Right ventricle myocardium superior (tissue), 1 donor: Measurements from ENCODE around the gene NEK8. TPM values are rescaled to one million over a fixed set of nuclear protein-coding genes. Genes with fewer than 3 reads are reported as not detected.
"Not testable (repeated sequence)": the region's sequence is repeated elsewhere in the genome, so short reads cannot be mapped to it uniquely, and the experiment has no call there.

ENCODE experiments used
- ATAC-seq: fragments of 200-7000 bp; cut with Tn5 transposase; one replicate; pipeline ENCODE4 v1.9.1; 2020; ENCODE audit warnings: mild to moderate bottlenecking; ENCODE audit not compliant: poor library complexity
- DNase-seq: peaks from one replicate; pipeline ENCODE4 v3.0.0-alpha.2; 2020
- intact Hi-C: fragments of 100-400 bp; cut with DNase I; formaldehyde crosslinking; loops from one replicate; pipeline ENCODE4 v1.11.2; 2022
- total RNA-seq: library from RNA; stranded (reverse); fragmentation: NEBNext Ultra II Directional; extraction: Animal tissue kit (Norgen Biotek cat#: 25700); gene quantifications from one replicate; pipeline ENCODE4 v1.2.1, GENCODE V29; 2021
- donor health status: DM: no; HTN: yes; CAD: no; lungs with severe emphysema.

The NEK8 gene
- total RNA-seq, 1 donor from 2014 or later: 0.30 TPM

GRCh38 chr17:28723159-28723835 is 5.3 kb upstream of the NEK8 start:
- peak; percentile 3 for DNase-seq
- intact Hi-C loops: loop anchor here (10.0 kb wide), 1 partner anchor 382 kb away; no protein-coding TSS in a partner anchor
- no peak for ATAC-seq

DNA sequence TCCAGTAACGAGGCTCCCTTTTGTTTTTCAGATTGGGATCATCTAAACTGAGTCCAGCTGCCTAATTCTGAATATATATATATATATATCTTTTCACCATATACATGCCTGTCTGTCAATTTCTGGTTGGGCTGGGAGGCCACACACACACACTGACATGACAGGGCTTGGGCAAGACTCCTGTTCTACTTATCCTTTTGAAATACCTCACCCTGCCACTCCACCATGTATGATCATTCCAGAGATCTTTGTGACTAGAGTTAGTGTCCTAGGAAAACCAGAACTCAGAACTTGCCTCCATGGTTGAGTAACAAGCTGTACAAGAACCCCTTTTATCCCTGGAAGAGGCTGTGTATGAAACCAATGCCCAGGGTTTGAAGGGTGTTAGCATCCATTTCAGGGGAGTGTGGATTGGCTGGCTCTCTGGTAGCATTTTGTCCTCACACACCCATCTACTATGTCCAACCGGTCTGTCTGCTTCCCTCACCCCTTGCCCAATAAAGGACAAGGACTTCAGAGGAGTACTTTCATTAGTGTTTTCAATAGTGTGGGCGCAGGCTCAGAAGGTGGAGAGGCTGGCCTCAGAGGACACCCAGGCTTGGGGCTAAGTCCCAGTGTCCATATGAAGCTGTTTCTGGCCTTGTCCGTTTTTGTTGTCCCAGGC is 4.6 kb upstream of the NEK8 start:
- not testable (repeated sequence) for DNase-seq, ATAC-seq
- intact Hi-C loops: loop anchor here (10.0 kb wide), 1 partner anchor 381 kb away; no protein-coding TSS in a partner anchor

DNA sequence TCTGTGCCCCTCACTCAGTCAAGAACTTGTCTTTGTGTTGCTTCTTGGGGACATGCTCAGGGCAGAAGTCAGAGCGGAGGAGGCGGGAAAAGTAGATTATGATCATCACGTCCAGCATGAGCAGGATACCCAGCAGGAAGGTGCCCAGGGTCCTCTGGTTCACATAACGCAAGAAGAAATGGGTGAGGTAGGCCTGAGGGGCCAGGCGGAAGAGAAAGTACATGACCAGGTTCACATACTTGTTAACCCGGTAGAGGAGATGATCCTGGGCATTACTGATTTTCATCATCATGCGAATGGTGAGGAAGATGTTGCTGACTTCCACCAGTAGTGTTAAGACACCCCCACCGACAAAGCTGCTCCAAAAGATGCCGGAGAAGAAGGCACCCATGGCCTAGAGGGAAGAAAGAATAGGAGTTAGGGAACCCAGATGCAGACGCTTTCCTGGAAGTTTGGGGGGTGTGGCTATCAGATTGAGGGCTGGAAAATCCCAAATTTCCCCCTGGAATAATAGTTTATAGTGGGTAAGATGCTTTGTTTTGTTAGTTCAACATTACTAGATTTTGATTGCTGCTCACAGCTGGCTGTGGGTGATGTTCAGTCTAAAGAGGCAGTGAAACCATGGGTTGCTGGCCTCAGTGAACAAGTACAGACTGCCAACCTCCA is 4.0 kb upstream of the NEK8 start:
- no peak for ATAC-seq
- DNase-seq: peak; percentile 11
- intact Hi-C loops: loop anchor here (5.0 to 10.0 kb wide), 2 partner anchors 228 to 380 kb away; partner anchors contain the start of gene PHF12

DNA sequence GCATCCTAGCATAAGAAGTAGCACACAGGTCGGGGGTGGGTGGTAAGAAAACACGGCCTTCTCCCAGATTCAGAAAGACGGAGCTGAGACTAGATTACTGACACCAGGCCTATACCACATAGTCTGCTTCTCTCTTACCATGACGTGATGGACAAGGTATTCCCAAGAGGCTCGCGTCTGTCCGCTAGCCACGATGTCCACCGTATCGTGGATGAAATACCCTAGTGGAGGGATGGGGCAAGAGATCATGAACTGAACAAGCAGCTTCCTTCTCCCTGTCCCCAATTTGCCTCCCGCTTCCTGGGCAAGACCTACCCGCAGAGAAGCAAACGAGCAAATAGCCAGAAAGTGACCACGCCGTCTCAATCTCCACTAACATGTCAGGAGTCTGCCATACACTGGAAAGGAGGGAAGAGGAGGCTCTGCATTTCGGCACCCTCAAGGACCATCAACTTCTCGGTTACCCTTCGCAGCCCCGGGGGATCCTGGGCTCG is 3.4 kb upstream of the NEK8 start:
- intact Hi-C loops: loop anchor here (5.0 to 10.0 kb wide), 2 partner anchors 227 to 380 kb away; partner anchors contain the start of gene PHF12
- ATAC-seq (no peak), DNase-seq (peak; percentile 13)

GRCh38 chr17:28725660-28726225 is 2.8 kb upstream of the NEK8 start:
- no peak for ATAC-seq
- DNase-seq: peak; percentile 80
- intact Hi-C loops: loop anchor here (5.0 to 10.0 kb wide), 2 partner anchors 227 to 379 kb away; partner anchors contain the start of gene PHF12

GRCh38 chr17:28726226-28726626 is 2.4 kb upstream of the NEK8 start, which contains the start of gene TLCD1:
Gene TLCD1, minus strand, starts transcription at chr17:28726233. Its CDS starts 136 bp downstream, at chr17:28726097.
- DNase-seq: peak; percentile 84
- peak; percentile 54 for ATAC-seq
- intact Hi-C loops: loop anchor here (5.0 to 10.0 kb wide), 2 partner anchors 226 to 379 kb away; partner anchors contain the start of gene PHF12

DNA sequence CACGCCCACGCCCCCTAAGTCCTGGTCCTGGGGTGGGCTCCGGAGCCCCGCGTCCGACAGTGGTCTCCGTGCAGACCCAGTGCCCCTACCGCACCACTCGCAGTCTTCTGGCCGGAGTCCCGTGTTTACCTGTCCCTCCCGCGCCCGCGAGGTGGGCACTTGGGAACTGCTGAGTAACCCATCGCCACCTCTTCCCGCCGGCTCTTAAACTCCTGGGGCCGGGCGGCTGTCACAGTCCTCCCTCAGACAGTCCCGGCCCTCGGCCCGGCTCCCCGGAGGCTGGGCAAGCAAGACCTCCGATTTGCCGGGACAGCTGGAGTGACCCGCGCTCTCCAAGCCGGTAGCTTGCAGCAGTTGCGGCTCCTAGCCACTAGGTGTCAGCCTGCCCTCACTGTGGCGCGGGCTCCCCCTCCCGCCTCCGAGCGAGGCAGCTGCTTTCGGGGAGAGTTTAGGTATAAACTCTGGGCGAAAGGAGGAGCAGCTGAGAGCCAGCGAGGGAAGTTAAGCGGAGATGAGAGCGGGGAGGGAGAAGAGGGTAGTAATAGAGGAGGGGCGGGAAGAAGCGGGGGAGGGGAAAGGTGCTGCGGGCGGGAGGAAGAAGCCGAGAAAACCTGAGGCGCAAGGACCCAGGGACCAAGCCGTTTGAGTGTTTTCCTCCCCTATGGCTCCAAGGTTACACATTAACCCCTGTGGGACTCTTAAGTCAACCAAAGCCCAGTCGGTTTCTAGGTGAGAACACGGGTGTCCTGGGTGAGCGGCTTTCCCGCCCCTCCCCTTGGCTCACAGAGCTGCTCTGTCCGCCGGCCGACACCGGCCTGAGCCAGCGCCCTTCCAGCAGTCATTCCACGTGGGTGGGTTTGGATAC is 1.7 kb upstream of the NEK8 start:
- ATAC-seq (peak; percentile 76), DNase-seq (peak; percentile 95)
- intact Hi-C loops: loop anchor here (5.0 to 10.0 kb wide), 2 partner anchors 225 to 378 kb away; partner anchors contain the start of gene PHF12

DNA sequence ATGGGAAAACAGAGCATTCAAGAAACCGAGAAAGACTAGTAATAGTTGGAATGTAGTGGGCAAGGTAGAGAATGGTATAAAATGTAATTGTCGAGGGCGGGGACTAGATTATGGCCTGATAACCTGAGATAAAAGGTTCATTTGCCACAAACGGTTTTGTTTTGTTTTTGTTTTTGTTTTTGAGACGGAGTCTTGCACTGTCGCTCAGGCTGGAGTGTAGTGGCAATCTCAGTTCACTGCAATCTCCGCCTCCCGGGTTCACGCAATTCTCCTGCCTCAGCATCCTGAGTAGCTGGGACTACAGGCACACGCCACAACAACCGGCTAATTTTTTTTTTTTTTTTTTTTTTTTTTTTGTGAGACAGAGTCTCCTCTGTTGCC is 1.4 kb downstream of the NEK8 start:
- ATAC-seq: no peak
- no peak for DNase-seq
- intact Hi-C loops: loop anchor here (5.0 to 10.0 kb wide), 2 partner anchors 222 to 375 kb away; partner anchors contain the start of gene PHF12

DNA sequence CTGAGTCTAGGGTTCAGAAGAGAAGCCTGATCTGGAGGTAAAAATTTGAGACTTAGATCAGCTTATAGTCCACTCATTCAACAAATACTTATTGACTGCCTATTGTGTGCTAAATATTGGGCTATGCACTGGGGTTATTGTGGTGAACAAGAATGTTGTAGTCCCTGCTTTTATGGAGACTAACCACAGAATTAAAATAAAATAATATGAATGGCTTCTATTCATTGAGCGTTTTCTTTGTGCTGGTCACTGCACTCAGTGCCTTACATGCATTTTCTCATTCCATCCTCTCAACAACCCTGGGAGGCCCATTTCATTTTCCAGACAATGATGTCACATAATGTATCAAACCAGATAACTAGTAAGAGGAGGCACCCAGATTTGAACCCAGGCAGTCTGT is 4.8 kb downstream of the NEK8 start:
- no peak for DNase-seq
- no peak for ATAC-seq
- intact Hi-C loops: no loop called here

GRCh38 chr17:28734712-28735241 is 6.2 kb downstream of the NEK8 start:
- DNase-seq (peak; percentile 22), ATAC-seq (no peak)
- intact Hi-C loops: no loop called here

DNA sequence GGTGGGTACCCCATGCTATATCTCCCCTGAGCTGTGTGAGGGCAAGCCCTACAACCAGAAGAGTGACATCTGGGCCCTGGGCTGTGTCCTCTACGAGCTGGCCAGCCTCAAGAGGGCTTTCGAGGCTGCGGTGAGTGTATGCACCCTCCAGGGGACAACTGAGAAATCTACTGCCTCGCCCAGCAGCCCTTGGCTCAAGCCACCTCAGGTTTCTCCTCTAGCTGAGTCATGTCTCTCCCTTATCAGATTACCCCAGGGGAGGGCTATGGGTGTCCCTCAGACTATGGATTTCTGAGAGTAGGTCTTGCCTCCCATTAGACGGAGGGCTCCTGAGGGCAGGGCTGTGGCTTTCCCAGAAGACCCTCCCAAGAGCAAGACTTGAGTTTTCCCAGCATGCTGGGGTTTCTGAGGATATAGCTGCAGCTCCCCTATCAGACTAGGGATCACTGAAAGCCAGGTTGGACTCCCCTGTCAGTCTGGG is 6.7 kb downstream of the NEK8 start:
- ATAC-seq: no peak
- intact Hi-C loops: no loop called here
- peak; percentile 21 for DNase-seq

GRCh38 chr17:28735913-28736769 is 7.6 kb downstream of the NEK8 start:
- ATAC-seq, DNase-seq, intact Hi-C loops: not testable (repeated sequence)

DNA sequence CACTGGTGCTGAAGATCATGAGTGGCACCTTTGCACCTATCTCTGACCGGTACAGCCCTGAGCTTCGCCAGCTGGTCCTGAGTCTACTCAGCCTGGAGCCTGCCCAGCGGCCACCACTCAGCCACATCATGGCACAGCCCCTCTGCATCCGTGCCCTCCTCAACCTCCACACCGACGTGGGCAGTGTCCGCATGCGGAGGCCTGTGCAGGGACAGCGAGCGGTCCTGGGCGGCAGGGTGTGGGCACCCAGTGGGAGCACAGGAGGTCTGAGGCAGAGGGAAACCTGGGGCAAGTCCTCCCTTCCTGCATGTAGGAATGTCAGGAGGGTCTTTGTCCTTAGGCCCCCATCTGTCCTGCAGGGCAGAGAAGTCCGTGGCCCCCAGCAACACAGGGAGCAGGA is 8.7 kb downstream of the NEK8 start:
- no peak for ATAC-seq
- intact Hi-C loops: no loop called here
- DNase-seq: peak; percentile 13

DNA sequence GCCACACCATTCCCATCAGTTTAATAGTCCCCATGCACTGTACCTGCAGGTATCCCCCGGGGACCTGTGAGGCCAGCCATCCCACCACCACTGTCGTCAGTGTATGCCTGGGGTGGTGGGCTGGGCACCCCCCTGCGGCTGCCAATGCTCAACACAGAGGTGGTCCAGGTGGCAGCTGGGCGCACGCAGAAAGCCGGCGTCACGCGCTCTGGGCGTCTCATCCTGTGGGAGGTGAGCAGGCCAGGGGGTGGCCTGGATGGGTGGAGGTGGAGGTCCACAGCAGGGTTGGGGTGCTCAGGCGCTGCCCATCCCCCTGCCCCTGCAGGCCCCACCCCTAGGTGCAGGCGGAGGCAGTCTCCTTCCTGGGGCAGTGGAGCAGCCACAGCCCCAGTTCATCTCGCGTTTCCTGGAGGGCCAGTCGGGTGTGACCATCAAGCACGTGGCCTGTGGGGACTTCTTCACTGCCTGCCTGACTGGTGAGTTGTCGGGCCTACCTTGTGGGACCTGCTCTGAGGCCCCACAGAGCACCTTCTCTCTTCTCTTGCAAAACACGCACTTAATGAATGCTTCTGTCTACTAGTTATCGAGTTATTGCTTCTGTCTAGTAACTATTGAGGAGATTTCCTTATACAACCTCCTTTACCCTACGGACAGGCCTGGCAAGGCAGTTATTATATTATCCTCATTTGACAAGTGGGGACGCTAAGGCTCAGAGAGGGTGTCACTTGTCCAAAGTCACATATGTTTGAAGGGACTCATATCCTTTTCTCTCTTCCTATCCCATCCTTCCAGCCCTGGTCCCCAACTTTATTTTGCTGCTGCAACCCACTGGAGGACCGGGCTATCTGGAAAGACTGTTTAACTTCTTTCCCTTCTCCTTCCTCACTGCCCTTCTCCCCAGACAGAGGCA is 9.4 kb downstream of the NEK8 start:
- intact Hi-C loops: no loop called here
- ATAC-seq (no peak), DNase-seq (peak; percentile 20)

DNA sequence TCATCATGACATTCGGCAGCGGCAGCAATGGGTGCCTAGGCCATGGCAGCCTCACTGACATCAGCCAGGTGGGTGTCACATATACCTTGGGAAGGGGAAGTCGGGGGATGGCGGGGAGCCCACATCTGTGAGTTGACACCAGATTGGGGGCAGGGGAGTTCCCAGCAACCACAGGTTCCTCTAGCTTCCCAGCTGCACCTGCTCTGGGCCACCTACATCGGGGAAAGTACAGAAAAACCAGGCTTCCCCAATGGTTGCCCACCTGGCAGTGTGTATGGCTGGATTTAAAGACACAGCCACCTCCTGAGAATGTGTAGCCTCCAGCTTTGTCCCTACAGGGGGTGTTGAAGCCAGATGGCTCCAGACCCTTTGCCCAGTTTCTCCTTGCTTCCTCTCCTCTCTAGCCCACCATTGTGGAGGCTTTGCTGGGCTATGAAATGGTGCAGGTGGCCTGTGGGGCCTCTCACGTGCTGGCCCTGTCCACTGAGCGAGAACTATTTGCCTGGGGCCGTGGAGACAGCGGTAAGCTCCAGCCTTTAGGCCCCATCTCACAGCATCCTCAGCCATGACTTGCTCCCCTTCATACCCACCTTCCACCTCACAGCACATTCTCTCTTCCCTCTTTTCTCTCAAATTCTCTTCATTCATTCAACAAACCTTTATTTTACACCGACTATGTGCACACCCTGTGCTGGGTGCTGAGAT is 10.2 kb downstream of the NEK8 start:
- DNase-seq: peak; percentile 3
- ATAC-seq: no peak
- intact Hi-C loops: no loop called here
